Measurements from ENCODE around the gene CANT1.
A peak's percentile ranks its signal among the peaks of the same experiment; 100 is the strongest.

CANT1 gene

GRCh38 chr17:79014158-79014758 lies 4.7 kb upstream of the CANT1 start:
- DNase-seq (ENCODE audit: low spot score in 2 of 2) (no peak), ATAC-seq (ENCODE audit: low read depth) (no peak)
- peaks cover 2% of the 10 kb centered on the region for H3K9me3 Mint-ChIP-seq
- H3K27me3 Mint-ChIP-seq, result peaks cover 9% of the 10 kb centered on the region
- peaks cover 1% of the 10 kb centered on the region for H3K36me3 Mint-ChIP-seq
- H3K27ac Mint-ChIP-seq, result no peak overlapping the region
- H3K4me1 Mint-ChIP-seq, result peaks cover 3% of the 10 kb centered on the region
- H3K4me3 Mint-ChIP-seq, result no peak overlapping the region

GRCh38 chr17:79012563-79013134 lies 3.1 kb upstream of the CANT1 start:
- peaks cover 14% of the 10 kb centered on the region for H3K4me1 Mint-ChIP-seq
- peaks cover 6% of the 10 kb centered on the region for H3K27me3 Mint-ChIP-seq
- no peak overlapping the region for H3K27ac Mint-ChIP-seq
- ATAC-seq (ENCODE audit: low read depth), result no peak
- no peak overlapping the region for H3K4me3 Mint-ChIP-seq
- peaks cover 2% of the 10 kb centered on the region for H3K9me3 Mint-ChIP-seq
- DNase-seq (ENCODE audit: low spot score in 2 of 2), result no peak
- peaks cover 4% of the 10 kb centered on the region for H3K36me3 Mint-ChIP-seq

- H3K27me3 Mint-ChIP-seq, result peaks cover 4% of the 10 kb centered on the region
- ATAC-seq (ENCODE audit: low read depth) (no peak), DNase-seq (ENCODE audit: low spot score in 2 of 2) (no peak)
- peaks cover 22% of the 10 kb centered on the region for H3K4me1 Mint-ChIP-seq
- H3K4me3 Mint-ChIP-seq, result no peak overlapping the region
- no peak overlapping the region for H3K27ac Mint-ChIP-seq
- H3K36me3 Mint-ChIP-seq, result peaks cover 4% of the 10 kb centered on the region
- H3K9me3 Mint-ChIP-seq, result peaks cover 2% of the 10 kb centered on the region
Measured at GRCh38 chr17:79011451-79012147, 2.0 kb upstream of the CANT1 start.

- Mint-ChIP-seq H3K36me3 (peaks cover 2% of the 10 kb centered on the region), H3K9me3 (peaks cover 2% of the 10 kb centered on the region), H3K4me3 (peak overlapping the region; percentile 96), H3K4me1 (peaks cover 28% of the 10 kb centered on the region), H3K27me3 (peaks cover 4% of the 10 kb centered on the region), H3K27ac (peak overlapping the region; percentile 88)
- DNase-seq (ENCODE audit: low spot score in 2 of 2) (no peak), ATAC-seq (ENCODE audit: low read depth) (no peak)
Measured at GRCh38 chr17:79010304-79010646, 711 bp upstream of the CANT1 start.

- Mint-ChIP-seq H3K27ac (peak overlapping the region; percentile 88), H3K9me3 (no peaks in the 10 kb centered on the region), H3K4me3 (peak overlapping the region; percentile 91), H3K4me1 (peaks cover 28% of the 10 kb centered on the region), H3K27me3 (peaks cover 2% of the 10 kb centered on the region), H3K36me3 (peaks cover 2% of the 10 kb centered on the region)
- DNase-seq (ENCODE audit: low spot score in 2 of 2) (no peak), ATAC-seq (ENCODE audit: low read depth) (no peak)
Measured at GRCh38 chr17:79008666-79009387, 737 bp downstream of the CANT1 start.

GRCh38 chr17:79007504-79008381 lies 1.8 kb downstream of the CANT1 start:
- no peak for DNase-seq (ENCODE audit: low spot score in 2 of 2)
- H3K4me1 Mint-ChIP-seq, result peaks cover 31% of the 10 kb centered on the region
- no peaks in the 10 kb centered on the region for H3K27me3 Mint-ChIP-seq
- H3K36me3 Mint-ChIP-seq, result peaks cover 2% of the 10 kb centered on the region
- H3K9me3 Mint-ChIP-seq, result no peaks in the 10 kb centered on the region
- ATAC-seq (ENCODE audit: low read depth), result no peak
- H3K27ac Mint-ChIP-seq, result peak overlapping the region; percentile 88
- peak overlapping the region; percentile 91 for H3K4me3 Mint-ChIP-seq

GRCh38 chr17:79006794-79007503 lies 2.6 kb downstream of the CANT1 start:
- no peak overlapping the region for H3K27ac Mint-ChIP-seq
- no peak for ATAC-seq (ENCODE audit: low read depth)
- no peak overlapping the region for H3K4me3 Mint-ChIP-seq
- H3K27me3 Mint-ChIP-seq, result no peaks in the 10 kb centered on the region
- DNase-seq (ENCODE audit: low spot score in 2 of 2), result no peak
- H3K36me3 Mint-ChIP-seq, result peaks cover 2% of the 10 kb centered on the region
- H3K4me1 Mint-ChIP-seq, result peaks cover 32% of the 10 kb centered on the region
- no peaks in the 10 kb centered on the region for H3K9me3 Mint-ChIP-seq

GRCh38 chr17:79006046-79006445 lies 3.5 kb downstream of the CANT1 start:
- DNase-seq (ENCODE audit: low spot score in 2 of 2) (no peak), ATAC-seq (ENCODE audit: low read depth) (no peak)
- Mint-ChIP-seq H3K27ac (peak overlapping the region; percentile 58), H3K4me1 (peaks cover 41% of the 10 kb centered on the region), H3K27me3 (no peaks in the 10 kb centered on the region), H3K9me3 (no peaks in the 10 kb centered on the region), H3K36me3 (peaks cover 9% of the 10 kb centered on the region), H3K4me3 (no peak overlapping the region)

GRCh38 chr17:79005063-79005861 lies 4.3 kb downstream of the CANT1 start:
- Mint-ChIP-seq H3K4me1 (peaks cover 43% of the 10 kb centered on the region), H3K27me3 (no peaks in the 10 kb centered on the region), H3K4me3 (no peak overlapping the region), H3K36me3 (peaks cover 14% of the 10 kb centered on the region), H3K9me3 (no peaks in the 10 kb centered on the region), H3K27ac (no peak overlapping the region)
- DNase-seq (ENCODE audit: low spot score in 2 of 2) (no peak), ATAC-seq (ENCODE audit: low read depth) (no peak)

- peaks cover 40% of the 10 kb centered on the region for H3K4me1 Mint-ChIP-seq
- H3K9me3 Mint-ChIP-seq, result no peaks in the 10 kb centered on the region
- H3K27ac Mint-ChIP-seq, result no peak overlapping the region
- H3K36me3 Mint-ChIP-seq, result peaks cover 17% of the 10 kb centered on the region
- no peak overlapping the region for H3K4me3 Mint-ChIP-seq
- no peaks in the 10 kb centered on the region for H3K27me3 Mint-ChIP-seq
- DNase-seq (ENCODE audit: low spot score in 2 of 2) (no peak), ATAC-seq (ENCODE audit: low read depth) (no peak)
Measured at GRCh38 chr17:79003661-79004411, 5.7 kb downstream of the CANT1 start.

- no peaks in the 10 kb centered on the region for H3K9me3 Mint-ChIP-seq
- H3K27me3 Mint-ChIP-seq, result no peaks in the 10 kb centered on the region
- H3K27ac Mint-ChIP-seq, result no peak overlapping the region
- peaks cover 33% of the 10 kb centered on the region for H3K4me1 Mint-ChIP-seq
- DNase-seq (ENCODE audit: low spot score in 2 of 2) (no peak), ATAC-seq (ENCODE audit: low read depth) (no peak)
- peaks cover 15% of the 10 kb centered on the region for H3K36me3 Mint-ChIP-seq
- no peak overlapping the region for H3K4me3 Mint-ChIP-seq
Measured at GRCh38 chr17:79002796-79003593, 6.6 kb downstream of the CANT1 start.

Data from memory B cell (primary cell).